IMR-90 (cell line): ENCODE results near the gene NPHP4. TPM values are rescaled to one million over a fixed set of nuclear protein-coding genes. Genes with fewer than 3 reads are reported as not detected.

ENCODE experiments used
- ATAC-seq: fragments of 200-7000 bp; cut with Tn5 transposase; 2 replicates; pipeline ENCODE4 v1.9.1; 2020; ENCODE audit warnings: low read depth, mild to moderate bottlenecking, moderate library complexity
- BruUV-seq: library from RNA; stranded (reverse); fragments of 400-500 nt; replicated peaks from 2 replicates; lab custom pipeline; 2021; lab: Mats Ljungman, UMichigan
- CTCF ChIA-PET: fragments of 300-600 bp; formaldehyde crosslinking; extraction: SDS; loops from one replicate; lab custom pipeline; 2021; ENCODE audit warnings: antibody characterized with exemption; lab: Yijun Ruan, JAX
- POLR2A ChIA-PET: fragments of 300-600 bp; sonication (Branson Sonifier 250); formaldehyde crosslinking; loops from one replicate; lab custom pipeline; 2022; ENCODE audit warnings: antibody characterized with exemption; ENCODE audit not compliant: unreplicated experiment; lab: Charles Lee
- DNase-seq: peaks from one replicate; pipeline ENCODE4 v3.0.0; 2013
- H2AFZ ChIP-seq: replicated peaks from 2 replicates; pipeline ENCODE3; 2013; ENCODE audit warnings: low read length, mild to moderate bottlenecking; ENCODE audit not compliant: poor library complexity
- H2AK5ac ChIP-seq: 2 replicates; pipeline ENCODE4 v1.6.1; 2013; ENCODE audit warnings: low read depth, low read length, inconsistent platforms
- H2AK9ac ChIP-seq: replicated peaks from 2 replicates; pipeline ENCODE3; 2013; ENCODE audit warnings: mild to moderate bottlenecking, low read depth, low read length, moderate library complexity; ENCODE audit not compliant: poor library complexity
- H2BK120ac ChIP-seq: 2 replicates; pipeline ENCODE4 v1.6.1; 2013; ENCODE audit warnings: low read depth, low read length, inconsistent platforms
- H2BK15ac ChIP-seq: 3 replicates; pipeline ENCODE4 v1.6.1; 2013; ENCODE audit warnings: low read depth, low read length, inconsistent platforms
- H2BK20ac ChIP-seq: 2 replicates; pipeline ENCODE4 v1.6.1; 2013; ENCODE audit warnings: low read depth, mild to moderate bottlenecking, inconsistent platforms, low read length, moderate library complexity
- H2BK5ac ChIP-seq: 2 replicates; pipeline ENCODE4 v1.6.1; 2013; ENCODE audit warnings: mild to moderate bottlenecking, low read depth, low read length, inconsistent platforms; ENCODE audit not compliant: poor library complexity, severe bottlenecking
- H3K14ac ChIP-seq: replicated peaks from 2 replicates; pipeline ENCODE4 v1.6.1; 2013; ENCODE audit warnings: low read depth, low read length, inconsistent platforms
- H3K18ac ChIP-seq: 2 replicates; pipeline ENCODE4 v1.6.1; 2013; ENCODE audit warnings: low read depth, low read length, control low read depth
- H3K23ac ChIP-seq: 2 replicates; pipeline ENCODE4 v1.6.1; 2013; ENCODE audit warnings: low read depth, low read length, inconsistent platforms
- H3K27ac ChIP-seq: 2 replicates; pipeline ENCODE4 v1.5.1; 2013; ENCODE audit warnings: mild to moderate bottlenecking, control low read depth, low read length; ENCODE audit not compliant: insufficient read depth
- H3K27me3 ChIP-seq: 2 replicates; pipeline ENCODE4 v1.6.1; 2013; ENCODE audit warnings: low read length; ENCODE audit not compliant: control insufficient read depth, insufficient read depth
- H3K36me3 ChIP-seq: 2 replicates; pipeline ENCODE4 v1.6.1; 2013; ENCODE audit warnings: low read length, mixed read lengths; ENCODE audit not compliant: control insufficient read depth, insufficient read depth
- H3K4ac ChIP-seq: 2 replicates; pipeline ENCODE4 v1.6.1; 2013; ENCODE audit warnings: low read depth, low read length, inconsistent platforms
- H3K4me1 ChIP-seq: 2 replicates; pipeline ENCODE4 v1.6.1; 2013; ENCODE audit warnings: low read length, mixed read lengths; ENCODE audit not compliant: control insufficient read depth, insufficient read depth
- H3K4me2 ChIP-seq: 2 replicates; pipeline ENCODE4 v1.6.1; 2013; ENCODE audit warnings: low read depth, mild to moderate bottlenecking, control low read depth, low read length, moderate library complexity
- H3K4me3 ChIP-seq: 2 replicates; pipeline ENCODE4 v1.5.1; 2013; ENCODE audit warnings: low read depth, mild to moderate bottlenecking, control low read depth, low read length, moderate library complexity; ENCODE audit not compliant: insufficient read depth
- H3K56ac ChIP-seq: 2 replicates; pipeline ENCODE4 v1.6.1; 2013; ENCODE audit warnings: low read length, inconsistent platforms; ENCODE audit not compliant: insufficient read depth; ENCODE audit errors: extremely low read depth
- H3K79me1 ChIP-seq, 2 experiments: 2 replicates each; pipeline ENCODE4 v1.6.1; 2013; ENCODE audit warnings: low read length in 2 of 2, inconsistent platforms in 1 of 2, low read depth in 1 of 2
- H3K9ac ChIP-seq: 2 replicates; pipeline ENCODE4 v1.6.1; 2013; ENCODE audit warnings: low read depth, low read length, control low read depth
- H3K9me1 ChIP-seq: 2 replicates; pipeline ENCODE4 v1.6.1; 2013; ENCODE audit warnings: low read length, inconsistent platforms; ENCODE audit not compliant: insufficient read depth
- H3K9me3 ChIP-seq: 2 replicates; pipeline ENCODE4 v1.6.1; 2013; ENCODE audit warnings: low read length; ENCODE audit not compliant: control insufficient read depth, insufficient read depth
- H4K20me1 ChIP-seq: 2 replicates; pipeline ENCODE4 v1.6.1; 2013; ENCODE audit warnings: low read length, inconsistent platforms; ENCODE audit not compliant: insufficient read depth
- H4K5ac ChIP-seq: 2 replicates; pipeline ENCODE4 v1.6.1; 2013; ENCODE audit warnings: mild to moderate bottlenecking, low read depth, low read length, control low read depth
- H4K8ac ChIP-seq, 2 experiments: 2 replicates each; pipeline ENCODE4 v1.6.1; 2013; ENCODE audit warnings: low read depth in 2 of 2, low read length in 2 of 2, control low read depth in 1 of 2, inconsistent platforms in 1 of 2
- H4K91ac ChIP-seq: 2 replicates; pipeline ENCODE4 v1.6.1; 2013; ENCODE audit warnings: low read depth, low read length, inconsistent platforms; ENCODE audit not compliant: insufficient read depth
- CHD1 ChIP-seq: IDR thresholded peaks from 2 replicates; pipeline ENCODE4 v1.6.1; 2012; ENCODE audit warnings: low read depth, low read length, improper control_type of control experiment
- FOS ChIP-seq: fragments of 150-350 bp; IDR thresholded peaks from 2 replicates; pipeline ENCODE4 v1.6.1; 2016; ENCODE audit warnings: low read depth, low read length
- MAFK ChIP-seq: IDR thresholded peaks from 2 replicates; pipeline ENCODE4 v1.6.1; 2012; ENCODE audit warnings: low read depth, low read length, improper control_type of control experiment
- MAZ ChIP-seq: IDR thresholded peaks from 2 replicates; pipeline ENCODE4 v1.6.1; 2012; ENCODE audit warnings: low read depth, mild to moderate bottlenecking, low read length, improper control_type of control experiment, moderate library complexity, borderline replicate concordance
- MXI1 ChIP-seq: IDR thresholded peaks from 2 replicates; pipeline ENCODE4 v1.6.1; 2012; ENCODE audit warnings: low read depth, mild to moderate bottlenecking, low read length, moderate library complexity, borderline replicate concordance
- NFE2L2 ChIP-seq: fragments of 150-350 bp; IDR thresholded peaks from 2 replicates; pipeline ENCODE4 v1.6.1; 2016; ENCODE audit warnings: low read depth, mild to moderate bottlenecking, low read length
- RAD21 ChIP-seq: IDR thresholded peaks from 2 replicates; pipeline ENCODE4 v1.6.1; 2012; ENCODE audit warnings: low read length, improper control_type of control experiment
- RCOR1 ChIP-seq: IDR thresholded peaks from 2 replicates; pipeline ENCODE4 v1.6.1; 2012; ENCODE audit warnings: mild to moderate bottlenecking, low read length, improper control_type of control experiment; ENCODE audit not compliant: insufficient replicate concordance
- RFX5 ChIP-seq: IDR thresholded peaks from 2 replicates; pipeline ENCODE4 v1.8.0; 2012; ENCODE audit warnings: low read depth, mild to moderate bottlenecking, low read length, moderate library complexity
- SMC3 ChIP-seq: fragments of 150-350 bp; IDR thresholded peaks from 2 replicates; pipeline ENCODE4 v1.6.1; 2016; ENCODE audit warnings: low read depth, mild to moderate bottlenecking, antibody characterized with exemption, low read length, moderate library complexity
- WGBS, 2 experiments: methylation state at CpG; one replicate each; pipeline versions ENCODE4 v1.1.5 to v1.1.7; 2013; ENCODE audit warnings: missing lambda C conversion rate in 2 of 2; ENCODE audit not compliant: insufficient read length in 1 of 2; ENCODE audit errors: extremely low coverage in 2 of 2; 5-methylcytosine and 5-hydroxymethylcytosine counted together
- dilution Hi-C: fragments of 300-500 bp; cut with HindIII; formaldehyde crosslinking; loops from one replicate; pipeline ENCODE4 v1.14.3; 2018; ENCODE audit warnings: low sequenced_read_pairs; ENCODE audit not compliant: unreplicated experiment
- in situ Hi-C: fragments of 300-500 bp; cut with MboI; formaldehyde crosslinking; loops from 3 replicates; pipeline ENCODE4 v1.14.3; 2019; ENCODE audit warnings: low sequenced_read_pairs, inconsistent platforms, mixed read lengths
- intact Hi-C: fragments of 100-400 bp; cut with micrococcal nuclease; formaldehyde crosslinking; loops from 2 replicates; pipeline ENCODE4 v1.10.0; 2022
- polyA plus RNA-seq, 3 experiments: library from polyadenylated mRNA; depleted of rRNA; stranded (reverse); fragments of >200 nt; gene quantifications; 2 replicates each; pipeline ENCODE4 v1.2.3, GENCODE V29; 2012; ENCODE audit warnings: low replicate concordance in 1 of 3
- total RNA-seq: library from RNA; depleted of rRNA; stranded (reverse); fragments of >200 nt; gene quantifications from 2 replicates; pipeline ENCODE4 v1.2.3, GENCODE V29; 2012
- TF ChIP-seq, protein P1 (sequence below): fragments of 150-350 bp; IDR thresholded peaks from 2 replicates; pipeline ENCODE4 v1.6.1; 2017; ENCODE audit warnings: mild to moderate bottlenecking, antibody characterized with exemption, low read length, low read depth
- TF ChIP-seq, protein P2 (sequence below): fragments of 150-350 bp; IDR thresholded peaks from 2 replicates; pipeline ENCODE4 v1.6.1; 2016; ENCODE audit warnings: low read depth, mild to moderate bottlenecking, low read length, moderate library complexity, borderline replicate concordance
- TF ChIP-seq, protein P3 (sequence below): conservative IDR thresholded peaks from 2 replicates; pipeline ENCODE4 v1.5.1; 2012; ENCODE audit warnings: mild to moderate bottlenecking, low read depth, low read length, improper control_type of control experiment

Gene NPHP4
- total and polyA plus RNA-seq, 2 of the 4 experiments (the other 2 are of a cell fraction): 2.0 to 5.5 TPM

DNA sequence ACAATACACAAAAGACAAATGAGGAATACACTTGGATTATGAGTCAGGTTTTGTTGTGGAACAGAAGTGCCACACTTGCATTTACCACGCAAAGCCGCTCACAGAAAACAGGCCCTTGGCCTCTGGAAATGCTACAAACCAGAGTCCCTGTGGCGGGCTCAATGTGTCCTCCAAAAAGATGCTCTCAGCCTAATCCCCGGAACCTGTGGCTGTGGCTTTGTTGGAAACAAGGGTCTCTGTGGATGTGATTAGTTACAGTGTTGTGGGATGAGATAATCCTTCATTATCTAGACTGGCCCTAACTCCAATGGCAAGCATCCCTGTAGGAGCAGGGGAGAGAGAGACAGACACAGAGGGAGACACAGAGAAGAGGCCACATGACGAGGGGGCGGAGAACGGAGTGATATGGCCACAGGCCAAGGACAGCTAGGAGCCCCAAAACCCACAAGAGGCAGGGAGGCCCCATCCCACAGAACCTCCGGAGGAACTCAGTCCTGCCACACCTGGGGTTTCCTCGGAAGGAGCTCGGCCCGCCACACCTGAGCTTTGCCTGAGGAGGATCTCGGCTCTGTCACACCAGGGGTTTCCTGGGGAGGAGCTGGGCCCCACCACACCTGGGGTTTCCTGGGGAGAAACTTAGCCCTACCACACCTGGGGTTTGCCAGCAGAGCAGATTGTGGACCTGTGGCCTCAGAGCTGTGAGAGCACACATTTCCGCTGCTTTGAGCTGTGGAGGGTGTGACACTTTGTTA is 55.4 kb downstream of the NPHP4 start (continued):
- no peak for TF ChIP-seq MXI1

DNA sequence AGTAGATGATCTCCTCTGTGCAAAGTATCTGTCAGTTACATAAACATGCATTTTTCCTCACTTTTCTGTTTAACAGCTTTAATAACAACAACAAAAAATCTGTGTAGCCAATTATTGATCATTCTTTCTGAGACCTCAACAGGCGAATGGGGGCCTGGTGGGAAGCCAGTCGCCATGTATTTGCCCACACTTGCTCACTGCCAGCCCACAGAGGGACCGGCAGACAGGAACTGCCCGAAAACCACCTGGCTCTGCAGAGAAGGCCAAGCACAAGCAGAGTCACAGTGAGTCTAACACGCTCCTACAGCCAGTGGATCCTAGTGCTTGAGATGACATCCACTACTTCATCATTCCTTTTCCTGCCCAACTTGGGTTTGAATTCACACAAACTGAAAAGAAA is 56.1 kb downstream of the NPHP4 start:
- no peaks in the 10 kb centered on the region for H3K9me3 ChIP-seq
- H2BK15ac ChIP-seq: no peak overlapping the region
- H2AK5ac ChIP-seq: no peak overlapping the region
- H3K9ac ChIP-seq: no peak overlapping the region
- H2AFZ ChIP-seq: no peak overlapping the region
- in situ Hi-C loops (no loop called here), intact Hi-C loops (no loop called here), dilution Hi-C loops (no loop called here)
- H3K4me1 ChIP-seq: peaks cover 6% of the 10 kb centered on the region
- H3K23ac ChIP-seq: no peak overlapping the region
- no peak overlapping the region for H4K5ac ChIP-seq
- H3K36me3 ChIP-seq: peaks cover 2% of the 10 kb centered on the region; the same call in 1 of the 2 replicates
- 0 out of 2 replicates have a peak, but pooled peaks cover 3% of the 10 kb centered on the region for H4K20me1 ChIP-seq
- H3K4me3 ChIP-seq: no peak overlapping the region
- H3K14ac ChIP-seq: no peak overlapping the region
- POLR2A ChIA-PET: no interaction called here
- DNase-seq (no peak), ATAC-seq (no peak)
- H2BK5ac ChIP-seq: no peak overlapping the region
- no TSS peak for BruUV-seq
- H3K56ac ChIP-seq: no peak overlapping the region
- H2BK120ac ChIP-seq: no peak overlapping the region
- no peaks in the 10 kb centered on the region for H3K27me3 ChIP-seq
- H4K8ac ChIP-seq: no peak overlapping the region
- H3K9me1 ChIP-seq: peaks cover 6% of the 10 kb centered on the region; the same call in 1 of the 2 replicates
- WGBS, 2 experiments: 100% methylated on average over 3 of the region's 5 CpGs; no CpG with 5 or more reads in 1 of the 2 experiments
- no peak overlapping the region for H3K4ac ChIP-seq
- no peak overlapping the region for H2AK9ac ChIP-seq
- CTCF ChIA-PET: no interaction called here
- H2BK20ac ChIP-seq: no peak overlapping the region
- no peaks in the 10 kb centered on the region for H3K79me1 ChIP-seq
- no peak overlapping the region for H3K18ac ChIP-seq
- H4K91ac ChIP-seq: no peak overlapping the region
- H3K4me2 ChIP-seq: no peak overlapping the region
- H3K27ac ChIP-seq: no peak overlapping the region
- TF ChIP-seq RFX5: no peak
- TF ChIP-seq FOS: no peak
- TF ChIP-seq SMC3: no peak
- TF ChIP-seq, protein P1, sequence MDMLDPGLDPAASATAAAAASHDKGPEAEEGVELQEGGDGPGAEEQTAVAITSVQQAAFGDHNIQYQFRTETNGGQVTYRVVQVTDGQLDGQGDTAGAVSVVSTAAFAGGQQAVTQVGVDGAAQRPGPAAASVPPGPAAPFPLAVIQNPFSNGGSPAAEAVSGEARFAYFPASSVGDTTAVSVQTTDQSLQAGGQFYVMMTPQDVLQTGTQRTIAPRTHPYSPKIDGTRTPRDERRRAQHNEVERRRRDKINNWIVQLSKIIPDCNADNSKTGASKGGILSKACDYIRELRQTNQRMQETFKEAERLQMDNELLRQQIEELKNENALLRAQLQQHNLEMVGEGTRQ: no peak
- TF ChIP-seq MAFK: no peak
- no peak for TF ChIP-seq CHD1
- TF ChIP-seq, protein P2, sequence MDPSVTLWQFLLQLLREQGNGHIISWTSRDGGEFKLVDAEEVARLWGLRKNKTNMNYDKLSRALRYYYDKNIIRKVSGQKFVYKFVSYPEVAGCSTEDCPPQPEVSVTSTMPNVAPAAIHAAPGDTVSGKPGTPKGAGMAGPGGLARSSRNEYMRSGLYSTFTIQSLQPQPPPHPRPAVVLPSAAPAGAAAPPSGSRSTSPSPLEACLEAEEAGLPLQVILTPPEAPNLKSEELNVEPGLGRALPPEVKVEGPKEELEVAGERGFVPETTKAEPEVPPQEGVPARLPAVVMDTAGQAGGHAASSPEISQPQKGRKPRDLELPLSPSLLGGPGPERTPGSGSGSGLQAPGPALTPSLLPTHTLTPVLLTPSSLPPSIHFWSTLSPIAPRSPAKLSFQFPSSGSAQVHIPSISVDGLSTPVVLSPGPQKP: no peak
- TF ChIP-seq, protein P3, sequence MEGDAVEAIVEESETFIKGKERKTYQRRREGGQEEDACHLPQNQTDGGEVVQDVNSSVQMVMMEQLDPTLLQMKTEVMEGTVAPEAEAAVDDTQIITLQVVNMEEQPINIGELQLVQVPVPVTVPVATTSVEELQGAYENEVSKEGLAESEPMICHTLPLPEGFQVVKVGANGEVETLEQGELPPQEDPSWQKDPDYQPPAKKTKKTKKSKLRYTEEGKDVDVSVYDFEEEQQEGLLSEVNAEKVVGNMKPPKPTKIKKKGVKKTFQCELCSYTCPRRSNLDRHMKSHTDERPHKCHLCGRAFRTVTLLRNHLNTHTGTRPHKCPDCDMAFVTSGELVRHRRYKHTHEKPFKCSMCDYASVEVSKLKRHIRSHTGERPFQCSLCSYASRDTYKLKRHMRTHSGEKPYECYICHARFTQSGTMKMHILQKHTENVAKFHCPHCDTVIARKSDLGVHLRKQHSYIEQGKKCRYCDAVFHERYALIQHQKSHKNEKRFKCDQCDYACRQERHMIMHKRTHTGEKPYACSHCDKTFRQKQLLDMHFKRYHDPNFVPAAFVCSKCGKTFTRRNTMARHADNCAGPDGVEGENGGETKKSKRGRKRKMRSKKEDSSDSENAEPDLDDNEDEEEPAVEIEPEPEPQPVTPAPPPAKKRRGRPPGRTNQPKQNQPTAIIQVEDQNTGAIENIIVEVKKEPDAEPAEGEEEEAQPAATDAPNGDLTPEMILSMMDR: no peak
- TF ChIP-seq RAD21: no peak
- no peak for TF ChIP-seq MAZ
- no peak for TF ChIP-seq NFE2L2
- TF ChIP-seq RCOR1: no peak
